HUES48 (cell line): ENCODE data around the gene FKBP5.

ENCODE experiments used
- H3K27ac ChIP-seq: one replicate; pipeline ENCODE4 v1.7.0; 2013; ENCODE audit warnings: low read depth, low read length, inconsistent platforms
- H3K27me3 ChIP-seq: 2 replicates; pipeline ENCODE4 v1.6.1; 2013; ENCODE audit warnings: mild to moderate bottlenecking, low read length; ENCODE audit not compliant: control insufficient read depth, insufficient read depth
- H3K36me3 ChIP-seq: 2 replicates; pipeline ENCODE4 v1.6.1; 2013; ENCODE audit warnings: low read length; ENCODE audit not compliant: control insufficient read depth, insufficient read depth
- H3K4me1 ChIP-seq: 2 replicates; pipeline ENCODE4 v1.6.1; 2013; ENCODE audit warnings: mild to moderate bottlenecking, low read length; ENCODE audit not compliant: control insufficient read depth, insufficient read depth
- H3K4me3 ChIP-seq: 2 replicates; pipeline ENCODE4 v1.5.1; 2013; ENCODE audit warnings: mild to moderate bottlenecking, low read depth, low read length
- H3K9ac ChIP-seq: 2 replicates; pipeline ENCODE4 v1.6.1; 2013; ENCODE audit warnings: mild to moderate bottlenecking, low read depth, low read length, moderate library complexity
- H3K9me3 ChIP-seq: 2 replicates; pipeline ENCODE4 v1.6.1; 2013; ENCODE audit warnings: low read length; ENCODE audit not compliant: control insufficient read depth, insufficient read depth

FKBP5 gene

GRCh38 chr6:35654883-35655282 is 33.8 kb downstream of the FKBP5 start:
- no peak overlapping the region for H3K27ac ChIP-seq
- H3K4me1 ChIP-seq: no peaks in the 10 kb centered on the region
- no peaks in the 10 kb centered on the region for H3K9me3 ChIP-seq
- H3K9ac ChIP-seq: no peak overlapping the region
- no peak overlapping the region for H3K4me3 ChIP-seq
- no peaks in the 10 kb centered on the region for H3K27me3 ChIP-seq
- H3K36me3 ChIP-seq: no peaks in the 10 kb centered on the region

- H3K27me3 ChIP-seq: no peaks in the 10 kb centered on the region
- no peak overlapping the region for H3K9ac ChIP-seq
- no peaks in the 10 kb centered on the region for H3K9me3 ChIP-seq
- H3K27ac ChIP-seq: no peak overlapping the region
- peaks cover 13% of the 10 kb centered on the region; the same call in 1 of the 2 replicates for H3K4me1 ChIP-seq
- no peak overlapping the region for H3K4me3 ChIP-seq
- H3K36me3 ChIP-seq: no peaks in the 10 kb centered on the region
Observed at GRCh38 chr6:35651244-35651643, 37.5 kb downstream of the FKBP5 start.

GRCh38 chr6:35650015-35650414 is 38.7 kb downstream of the FKBP5 start:
- Histone ChIP-seq H3K4me1 (peaks cover 17% of the 10 kb centered on the region; the same call in 1 of the 2 replicates), H3K27me3 (no peaks in the 10 kb centered on the region), H3K9ac (no peak overlapping the region), H3K4me3 (no peak overlapping the region), H3K36me3 (no peaks in the 10 kb centered on the region), H3K27ac (no peak overlapping the region), H3K9me3 (no peaks in the 10 kb centered on the region)

GRCh38 chr6:35648203-35648602 is 40.5 kb downstream of the FKBP5 start:
- H3K9ac ChIP-seq: no peak overlapping the region
- H3K27me3 ChIP-seq: no peaks in the 10 kb centered on the region
- no peaks in the 10 kb centered on the region for H3K9me3 ChIP-seq
- no peak overlapping the region for H3K27ac ChIP-seq
- no peaks in the 10 kb centered on the region for H3K36me3 ChIP-seq
- peaks cover 29% of the 10 kb centered on the region; the same call in 1 of the 2 replicates for H3K4me1 ChIP-seq
- H3K4me3 ChIP-seq: no peak overlapping the region

GRCh38 chr6:35647400-35647799 is 41.3 kb downstream of the FKBP5 start:
- Histone ChIP-seq H3K4me3 (no peak overlapping the region), H3K9ac (no peak overlapping the region), H3K27me3 (no peaks in the 10 kb centered on the region), H3K27ac (peak overlapping the region; percentile 44), H3K36me3 (peaks cover 4% of the 10 kb centered on the region; the same call in 1 of the 2 replicates), H3K9me3 (no peaks in the 10 kb centered on the region), H3K4me1 (peaks cover 29% of the 10 kb centered on the region; the same call in 1 of the 2 replicates)

- H3K4me1 ChIP-seq: peaks cover 29% of the 10 kb centered on the region; the same call in 1 of the 2 replicates
- H3K4me3 ChIP-seq: no peak overlapping the region
- no peak overlapping the region for H3K27ac ChIP-seq
- no peaks in the 10 kb centered on the region for H3K9me3 ChIP-seq
- H3K27me3 ChIP-seq: no peaks in the 10 kb centered on the region
- peaks cover 18% of the 10 kb centered on the region for H3K36me3 ChIP-seq
- H3K9ac ChIP-seq: no peak overlapping the region
Observed at GRCh38 chr6:35643162-35643535, 45.6 kb downstream of the FKBP5 start.

- H3K9me3 ChIP-seq: no peaks in the 10 kb centered on the region
- no peak overlapping the region for H3K27ac ChIP-seq
- H3K4me3 ChIP-seq: no peak overlapping the region
- H3K27me3 ChIP-seq: no peaks in the 10 kb centered on the region
- H3K9ac ChIP-seq: no peak overlapping the region
- peaks cover 29% of the 10 kb centered on the region; the same call in 1 of the 2 replicates for H3K4me1 ChIP-seq
- peaks cover 18% of the 10 kb centered on the region for H3K36me3 ChIP-seq
Observed at GRCh38 chr6:35642471-35643161, 46.1 kb downstream of the FKBP5 start.

- H3K36me3 ChIP-seq: peaks cover 34% of the 10 kb centered on the region
- H3K9ac ChIP-seq: no peak overlapping the region
- H3K9me3 ChIP-seq: no peaks in the 10 kb centered on the region
- H3K4me1 ChIP-seq: peaks cover 13% of the 10 kb centered on the region; the same call in 1 of the 2 replicates
- H3K27me3 ChIP-seq: no peaks in the 10 kb centered on the region
- H3K27ac ChIP-seq: no peak overlapping the region
- no peak overlapping the region for H3K4me3 ChIP-seq
Observed at GRCh38 chr6:35640017-35640664, 48.6 kb downstream of the FKBP5 start.

- Histone ChIP-seq H3K9ac (no peak overlapping the region), H3K36me3 (peaks cover 34% of the 10 kb centered on the region), H3K4me1 (peaks cover 3% of the 10 kb centered on the region; the same call in 1 of the 2 replicates), H3K27ac (no peak overlapping the region), H3K9me3 (no peaks in the 10 kb centered on the region), H3K4me3 (no peak overlapping the region), H3K27me3 (no peaks in the 10 kb centered on the region)
Observed at GRCh38 chr6:35638679-35639078, 50.0 kb downstream of the FKBP5 start.

GRCh38 chr6:35637911-35638310 is 50.8 kb downstream of the FKBP5 start:
- Histone ChIP-seq H3K36me3 (peaks cover 34% of the 10 kb centered on the region), H3K27me3 (no peaks in the 10 kb centered on the region), H3K27ac (no peak overlapping the region)

More at GRCh38 chr6:35637911-35638310, 50.8 kb downstream of the FKBP5 start:
- Histone ChIP-seq H3K4me1 (no peaks in the 10 kb centered on the region), H3K9ac (no peak overlapping the region), H3K4me3 (no peak overlapping the region), H3K9me3 (no peaks in the 10 kb centered on the region)
